Chondrocyte (in vitro differentiated cells): ENCODE results near the gene RTP5. TPM values are rescaled to one million over a fixed set of nuclear protein-coding genes. Genes with fewer than 3 reads are reported as not detected.

Experiments used
- DNase-seq: peaks from one replicate; pipeline ENCODE4 v3.0.0; 2021; ENCODE audit warnings: mixed read lengths, low spot score
- H3K27ac Mint-ChIP-seq: one replicate; pipeline ENCODE4 v1.8.0; 2021; ENCODE audit warnings: mild to moderate bottlenecking, moderate library complexity, mixed read lengths; ENCODE audit not compliant: unreplicated experiment
- H3K27me3 Mint-ChIP-seq: 2 replicates; pipeline ENCODE4 v1.8.0; 2021; ENCODE audit warnings: low read depth, mixed read lengths
- H3K36me3 Mint-ChIP-seq: 2 replicates; pipeline ENCODE4 v1.8.0; 2021; ENCODE audit warnings: low read depth, mixed read lengths
- H3K4me1 Mint-ChIP-seq: 2 replicates; pipeline ENCODE4 v1.8.0; 2021; ENCODE audit warnings: low read depth, mild to moderate bottlenecking, mixed read lengths
- H3K4me3 Mint-ChIP-seq: one replicate; pipeline ENCODE4 v1.8.0; 2021; ENCODE audit warnings: mild to moderate bottlenecking, moderate library complexity, mixed read lengths; ENCODE audit not compliant: unreplicated experiment
- H3K9me3 Mint-ChIP-seq: 2 replicates; pipeline ENCODE4 v1.8.0; 2021; ENCODE audit warnings: low read depth, mixed read lengths
- CTCF ChIP-seq: fragments of 200-600 bp; sonication (generic); IDR thresholded peaks from 2 replicates; pipeline ENCODE4 v1.5.0; 2021; ENCODE audit warnings: antibody characterized with exemption, mild to moderate bottlenecking, moderate library complexity
- total RNA-seq: library from RNA; stranded (reverse); gene quantifications from 3 replicates; pipeline ENCODE4 v1.2.1, GENCODE V29; 2021

Gene RTP5
- total RNA-seq, 1 donor from 2014 or later = not detected

- peak; percentile 83 for DNase-seq
- Mint-ChIP-seq H3K27ac (no peak overlapping the region), H3K27me3 (peaks cover 2% of the 10 kb centered on the region)
These were observed 24.6 kb downstream of the RTP5 start for GRCh38 chr2:241894056-241894641.

GRCh38 chr2:241894681-241895426, 25.3 kb downstream of the RTP5 start:
- H3K9me3 Mint-ChIP-seq = no peaks in the 10 kb centered on the region
- no peaks in the 10 kb centered on the region for H3K36me3 Mint-ChIP-seq
- DNase-seq = peak; percentile 91

More at GRCh38 chr2:241894056-241894641, 24.6 kb downstream of the RTP5 start:
- Mint-ChIP-seq H3K4me3 (no peak overlapping the region), H3K36me3 (no peaks in the 10 kb centered on the region), H3K4me1 (peaks cover 9% of the 10 kb centered on the region), H3K9me3 (peaks cover 2% of the 10 kb centered on the region)
- TF ChIP-seq CTCF = no peak

DNA sequence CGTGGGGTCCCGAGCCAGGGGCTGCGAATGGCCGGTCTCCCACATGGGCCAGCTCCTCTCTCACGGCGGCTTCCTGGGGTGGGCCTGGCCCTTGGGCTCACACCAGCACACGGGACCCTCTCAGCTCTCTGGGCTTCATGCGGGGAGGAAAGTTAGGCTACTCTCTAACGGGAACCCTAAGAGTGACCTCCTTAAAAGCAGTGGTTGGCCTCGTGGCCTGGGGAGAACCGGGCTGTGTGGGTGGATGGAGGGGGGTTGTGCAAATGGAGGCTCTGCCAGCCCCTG, 25.8 kb downstream of the RTP5 start:
- no peak for TF ChIP-seq CTCF
- H3K36me3 Mint-ChIP-seq = no peaks in the 10 kb centered on the region
- peaks cover 2% of the 10 kb centered on the region for H3K27me3 Mint-ChIP-seq
- H3K27ac Mint-ChIP-seq = no peak overlapping the region
- peaks cover 21% of the 10 kb centered on the region for H3K4me1 Mint-ChIP-seq
- no peak for DNase-seq
- H3K9me3 Mint-ChIP-seq = no peaks in the 10 kb centered on the region
- H3K4me3 Mint-ChIP-seq = no peak overlapping the region

More at GRCh38 chr2:241894681-241895426, 25.3 kb downstream of the RTP5 start:
- Mint-ChIP-seq H3K27me3 (peaks cover 2% of the 10 kb centered on the region), H3K4me3 (no peak overlapping the region), H3K27ac (no peak overlapping the region), H3K4me1 (peaks cover 16% of the 10 kb centered on the region)
- no peak for TF ChIP-seq CTCF

- no peaks in the 10 kb centered on the region for H3K9me3 Mint-ChIP-seq
- DNase-seq = peak; percentile 97
- TF ChIP-seq CTCF = no peak
- peaks cover 2% of the 10 kb centered on the region for H3K27me3 Mint-ChIP-seq
- no peaks in the 10 kb centered on the region for H3K36me3 Mint-ChIP-seq
- peak overlapping the region; percentile 66 for H3K27ac Mint-ChIP-seq
- peaks cover 22% of the 10 kb centered on the region for H3K4me1 Mint-ChIP-seq
- no peak overlapping the region for H3K4me3 Mint-ChIP-seq
These were observed 26.4 kb downstream of the RTP5 start for GRCh38 chr2:241895712-241896641.

GRCh38 chr2:241896746-241897201, 27.2 kb downstream of the RTP5 start:
- Mint-ChIP-seq H3K9me3 (no peaks in the 10 kb centered on the region), H3K27ac (no peak overlapping the region), H3K36me3 (no peaks in the 10 kb centered on the region), H3K27me3 (peaks cover 2% of the 10 kb centered on the region), H3K4me3 (no peak overlapping the region), H3K4me1 (peaks cover 22% of the 10 kb centered on the region)
- TF ChIP-seq CTCF = no peak
- DNase-seq = no peak
